ENCODE data around the gene CYTH3.
"Not testable (repeated sequence)": the region's sequence is repeated elsewhere in the genome, so short reads cannot be mapped to it uniquely, and the experiment has no call there.

CYTH3 gene

GRCh38 chr7:6154542-6155404 lies 117.7 kb downstream of the CYTH3 start:
- H3K4me3 ChIP-seq (ENCODE audit: low read length) = no peak overlapping the region
- TF ChIP-seq CTCF (IDR thresholded peaks at IDR 0.05; ENCODE audit: insufficient read depth, low read depth, low read length, missing control alignments) = no peak
- DNase-seq (ENCODE audit: low read depth) = no peak

DNA sequence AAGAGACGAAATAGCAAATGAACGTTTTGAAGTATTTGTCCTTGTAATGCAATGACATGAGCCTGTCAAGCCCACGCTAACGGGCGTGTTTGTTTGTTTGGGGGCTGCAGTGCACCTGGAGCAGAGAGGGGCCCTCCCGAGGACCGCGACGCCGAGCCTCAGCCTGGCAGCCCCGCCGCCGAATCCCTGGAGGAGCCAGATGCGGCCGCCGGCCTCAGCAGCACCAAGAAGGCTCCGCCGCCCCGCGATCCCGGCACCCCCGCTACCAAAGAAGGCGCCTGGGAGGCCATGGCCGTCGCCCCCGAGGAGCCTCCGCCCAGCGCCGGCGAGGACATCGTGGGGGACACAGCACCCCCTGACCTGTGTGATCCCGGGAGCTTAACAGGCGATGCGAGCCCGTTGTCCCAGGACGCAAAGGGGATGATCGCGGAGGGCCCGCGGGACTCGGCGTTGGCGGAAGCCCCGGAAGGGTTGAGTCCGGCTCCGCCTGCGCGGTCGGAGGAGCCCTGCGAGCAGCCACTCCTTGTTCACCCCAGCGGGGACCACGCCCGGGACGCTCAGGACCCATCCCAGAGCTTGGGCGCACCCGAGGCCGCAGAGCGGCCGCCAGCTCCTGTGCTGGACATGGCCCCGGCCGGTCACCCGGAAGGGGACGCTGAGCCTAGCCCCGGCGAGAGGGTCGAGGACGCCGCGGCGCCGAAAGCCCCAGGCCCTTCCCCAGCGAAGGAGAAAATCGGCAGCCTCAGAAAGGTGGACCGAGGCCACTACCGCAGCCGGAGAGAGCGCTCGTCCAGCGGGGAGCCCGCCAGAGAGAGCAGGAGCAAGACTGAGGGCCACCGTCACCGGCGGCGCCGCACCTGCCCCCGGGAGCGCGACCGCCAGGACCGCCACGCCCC lies 118.5 kb downstream of the CYTH3 start:
- no peak for DNase-seq (ENCODE audit: low read depth)
- no peak overlapping the region for H3K4me3 ChIP-seq (ENCODE audit: low read length)
- no peak for TF ChIP-seq CTCF (IDR thresholded peaks at IDR 0.05; ENCODE audit: insufficient read depth, low read depth, low read length, missing control alignments)

- no peak for TF ChIP-seq CTCF (IDR thresholded peaks at IDR 0.05; ENCODE audit: insufficient read depth, low read depth, low read length, missing control alignments)
- H3K4me3 ChIP-seq (ENCODE audit: low read length) = no peak overlapping the region
- DNase-seq (ENCODE audit: low read depth) = no peak
Observed at GRCh38 chr7:6151994-6152735, 120.3 kb downstream of the CYTH3 start.

DNA sequence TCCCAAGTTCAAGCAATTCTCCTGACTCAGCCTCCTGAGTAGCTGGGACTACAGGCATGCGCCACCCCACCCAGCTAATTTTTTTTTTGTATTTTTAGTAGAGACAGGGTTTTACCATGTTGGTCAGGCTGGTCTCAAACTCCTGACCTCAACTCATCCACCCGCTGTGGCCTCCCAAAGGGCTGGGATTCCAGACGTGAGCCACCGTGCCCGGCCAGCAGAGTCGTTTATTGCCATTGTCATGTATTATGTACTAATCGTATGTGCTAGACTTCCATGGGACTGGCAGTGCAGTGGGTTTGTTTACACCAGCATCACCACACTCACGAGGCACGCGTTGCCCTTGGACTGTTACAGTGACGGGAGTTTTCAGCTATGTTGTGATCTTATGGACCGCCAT lies 120.9 kb downstream of the CYTH3 start:
- DNase-seq (ENCODE audit: low read depth); H3K4me3 ChIP-seq (ENCODE audit: low read length): not testable (repeated sequence)

GRCh38 chr7:6149996-6150395 lies 122.4 kb downstream of the CYTH3 start:
- TF ChIP-seq CTCF (IDR thresholded peaks at IDR 0.05; ENCODE audit: insufficient read depth, low read depth, low read length, missing control alignments) = no peak
- no peak for DNase-seq (ENCODE audit: low read depth)
- no peak overlapping the region for H3K4me3 ChIP-seq (ENCODE audit: low read length)

DNA sequence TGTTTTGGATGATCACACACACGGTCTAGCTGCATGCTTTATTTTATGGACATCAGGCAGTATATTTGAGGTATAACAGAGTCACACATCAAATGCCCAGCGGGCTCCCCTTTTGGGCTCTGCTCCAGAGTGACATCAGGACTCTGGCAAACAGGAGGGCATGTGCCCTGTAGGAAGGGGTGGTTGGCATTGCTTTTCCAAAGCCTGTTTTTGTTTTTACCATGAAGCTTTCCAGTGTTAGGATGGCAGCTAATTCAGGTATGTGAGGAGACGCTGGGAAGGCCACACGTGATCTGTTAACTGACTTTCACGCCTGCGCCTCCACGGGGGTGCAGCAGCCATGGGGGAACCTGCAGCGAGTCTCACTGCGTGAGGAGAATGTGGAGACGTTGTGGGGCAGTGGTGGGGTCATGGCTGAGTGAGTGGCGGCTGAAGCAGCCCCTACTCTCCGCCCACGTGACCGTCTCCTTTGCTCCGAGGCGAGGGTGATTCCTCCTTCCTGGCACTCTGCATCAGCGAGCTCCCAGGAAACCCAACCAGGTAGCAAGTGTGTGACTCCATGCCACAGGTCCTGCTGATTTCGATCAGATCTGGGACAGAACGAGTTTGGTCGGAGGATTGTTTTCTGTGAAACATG lies 123.6 kb downstream of the CYTH3 start:
- no peak for TF ChIP-seq CTCF (IDR thresholded peaks at IDR 0.05; ENCODE audit: insufficient read depth, low read depth, low read length, missing control alignments)
- no peak for DNase-seq (ENCODE audit: low read depth)
- H3K4me3 ChIP-seq (ENCODE audit: low read length) = no peak overlapping the region

Data from epithelial cell of esophagus (primary cell).